Neuron (in vitro differentiated cells): ENCODE measurements around the gene APLF.

ENCODE experiments used
- H2AFZ ChIP-seq: one replicate; pipeline ENCODE4 v1.6.1; 2013; ENCODE audit warnings: low read depth, mild to moderate bottlenecking, inconsistent platforms, low read length, moderate library complexity
- H3K27me3 ChIP-seq: one replicate; pipeline ENCODE4 v1.6.1; 2013; ENCODE audit warnings: low read length; ENCODE audit not compliant: insufficient read depth
- H3K36me3 ChIP-seq: one replicate; pipeline ENCODE4 v1.6.1; 2013; ENCODE audit warnings: low read length; ENCODE audit not compliant: insufficient read depth
- H3K4me1 ChIP-seq: one replicate; pipeline ENCODE4 v1.6.1; 2013; ENCODE audit warnings: low read length; ENCODE audit not compliant: insufficient read depth
- H3K4me3 ChIP-seq: 2 replicates; pipeline ENCODE4 v1.5.1; 2013; ENCODE audit warnings: mild to moderate bottlenecking, low read length, moderate library complexity
- H3K9me3 ChIP-seq: one replicate; pipeline ENCODE4 v1.6.1; 2013; ENCODE audit warnings: low read length

Gene APLF

GRCh38 chr2:68467077-68467960 lies at the start of gene APLF, which contains the start of gene FBXO48:
Gene APLF, plus strand, starts transcription at chr2:68467585. Its CDS starts 147 bp downstream, at chr2:68467732.
Gene FBXO48, minus strand, starts transcription at chr2:68467294. Its CDS starts 2,149 bp downstream, at chr2:68465145.
- H3K27me3 ChIP-seq: no peaks in the 10 kb centered on the region
- peak within 1 kb of the TSS; percentile 75 for H3K4me3 ChIP-seq
- H3K4me1 ChIP-seq: peaks cover 15% of the 10 kb centered on the region
- H3K9me3 ChIP-seq: no peaks in the 10 kb centered on the region
- H2AFZ ChIP-seq: peak within 1 kb of the TSS; percentile 99
- no peaks in the 10 kb centered on the region for H3K36me3 ChIP-seq

- Histone ChIP-seq H3K27me3 (no peaks in the 10 kb centered on the region), H3K4me3 (no peak overlapping the region), H2AFZ (no peak overlapping the region), H3K4me1 (peaks cover 23% of the 10 kb centered on the region), H3K36me3 (no peaks in the 10 kb centered on the region), H3K9me3 (no peaks in the 10 kb centered on the region)
Measured at GRCh38 chr2:68417926-68418325, 49.5 kb upstream of the APLF start.

- Histone ChIP-seq H3K9me3 (no peaks in the 10 kb centered on the region), H3K4me3 (no peak overlapping the region), H3K4me1 (peaks cover 23% of the 10 kb centered on the region), H2AFZ (no peak overlapping the region), H3K36me3 (no peaks in the 10 kb centered on the region), H3K27me3 (no peaks in the 10 kb centered on the region)
Measured at GRCh38 chr2:68418419-68418818, 49.0 kb upstream of the APLF start.

- Histone ChIP-seq H3K27me3 (no peaks in the 10 kb centered on the region), H2AFZ (no peak overlapping the region), H3K36me3 (no peaks in the 10 kb centered on the region), H3K4me1 (peaks cover 23% of the 10 kb centered on the region), H3K4me3 (no peak overlapping the region), H3K9me3 (no peaks in the 10 kb centered on the region)
Measured at GRCh38 chr2:68418855-68419254, 48.5 kb upstream of the APLF start.

- Histone ChIP-seq H3K4me1 (peaks cover 14% of the 10 kb centered on the region), H3K36me3 (no peaks in the 10 kb centered on the region), H2AFZ (no peak overlapping the region)
Measured at GRCh38 chr2:68420254-68420910, 47.0 kb upstream of the APLF start.

GRCh38 chr2:68423966-68424650 lies 43.3 kb upstream of the APLF start:
- H3K36me3 ChIP-seq: no peaks in the 10 kb centered on the region
- no peak overlapping the region for H3K4me3 ChIP-seq
- H3K27me3 ChIP-seq: peaks cover 3% of the 10 kb centered on the region
- no peaks in the 10 kb centered on the region for H3K4me1 ChIP-seq
- H2AFZ ChIP-seq: no peak overlapping the region
- no peaks in the 10 kb centered on the region for H3K9me3 ChIP-seq

More at GRCh38 chr2:68420254-68420910, 47.0 kb upstream of the APLF start:
- peaks cover 3% of the 10 kb centered on the region for H3K27me3 ChIP-seq
- no peaks in the 10 kb centered on the region for H3K9me3 ChIP-seq
- no peak overlapping the region for H3K4me3 ChIP-seq

- H3K4me3 ChIP-seq: no peak overlapping the region
- H2AFZ ChIP-seq: no peak overlapping the region
- H3K9me3 ChIP-seq: no peaks in the 10 kb centered on the region
- no peaks in the 10 kb centered on the region for H3K36me3 ChIP-seq
- H3K27me3 ChIP-seq: peaks cover 3% of the 10 kb centered on the region
- H3K4me1 ChIP-seq: no peaks in the 10 kb centered on the region
Measured at GRCh38 chr2:68425503-68425902, 41.9 kb upstream of the APLF start.

GRCh38 chr2:68426446-68426845 lies 40.9 kb upstream of the APLF start:
- Histone ChIP-seq H3K9me3 (no peaks in the 10 kb centered on the region), H3K4me3 (no peak overlapping the region), H2AFZ (no peak overlapping the region), H3K36me3 (no peaks in the 10 kb centered on the region), H3K4me1 (no peaks in the 10 kb centered on the region), H3K27me3 (peaks cover 3% of the 10 kb centered on the region)

GRCh38 chr2:68426848-68427579 lies 40.4 kb upstream of the APLF start:
- Histone ChIP-seq H3K36me3 (no peaks in the 10 kb centered on the region), H3K27me3 (peaks cover 3% of the 10 kb centered on the region), H3K4me3 (no peak overlapping the region), H3K9me3 (no peaks in the 10 kb centered on the region), H3K4me1 (no peaks in the 10 kb centered on the region), H2AFZ (no peak overlapping the region)

GRCh38 chr2:68428126-68428525 lies 39.3 kb upstream of the APLF start:
- Histone ChIP-seq H2AFZ (no peak overlapping the region), H3K27me3 (peaks cover 3% of the 10 kb centered on the region), H3K4me3 (no peak overlapping the region), H3K9me3 (no peaks in the 10 kb centered on the region), H3K4me1 (no peaks in the 10 kb centered on the region), H3K36me3 (no peaks in the 10 kb centered on the region)

- H3K4me3 ChIP-seq: no peak overlapping the region
- peaks cover 3% of the 10 kb centered on the region for H3K27me3 ChIP-seq
- H2AFZ ChIP-seq: no peak overlapping the region
- H3K36me3 ChIP-seq: no peaks in the 10 kb centered on the region
- H3K9me3 ChIP-seq: no peaks in the 10 kb centered on the region
- H3K4me1 ChIP-seq: no peaks in the 10 kb centered on the region
Measured at GRCh38 chr2:68428746-68429145, 38.6 kb upstream of the APLF start.

GRCh38 chr2:68429311-68429826 lies 38.0 kb upstream of the APLF start:
- H2AFZ ChIP-seq: no peak overlapping the region
- H3K9me3 ChIP-seq: no peaks in the 10 kb centered on the region
- H3K4me1 ChIP-seq: no peaks in the 10 kb centered on the region
- no peaks in the 10 kb centered on the region for H3K36me3 ChIP-seq
- no peak overlapping the region for H3K4me3 ChIP-seq
- H3K27me3 ChIP-seq: no peaks in the 10 kb centered on the region
